ENCODE measurements around the gene GGPS1.
"Not testable (repeated sequence)": the region's sequence is repeated elsewhere in the genome, so short reads cannot be mapped to it uniquely, and the experiment has no call there.

DNA sequence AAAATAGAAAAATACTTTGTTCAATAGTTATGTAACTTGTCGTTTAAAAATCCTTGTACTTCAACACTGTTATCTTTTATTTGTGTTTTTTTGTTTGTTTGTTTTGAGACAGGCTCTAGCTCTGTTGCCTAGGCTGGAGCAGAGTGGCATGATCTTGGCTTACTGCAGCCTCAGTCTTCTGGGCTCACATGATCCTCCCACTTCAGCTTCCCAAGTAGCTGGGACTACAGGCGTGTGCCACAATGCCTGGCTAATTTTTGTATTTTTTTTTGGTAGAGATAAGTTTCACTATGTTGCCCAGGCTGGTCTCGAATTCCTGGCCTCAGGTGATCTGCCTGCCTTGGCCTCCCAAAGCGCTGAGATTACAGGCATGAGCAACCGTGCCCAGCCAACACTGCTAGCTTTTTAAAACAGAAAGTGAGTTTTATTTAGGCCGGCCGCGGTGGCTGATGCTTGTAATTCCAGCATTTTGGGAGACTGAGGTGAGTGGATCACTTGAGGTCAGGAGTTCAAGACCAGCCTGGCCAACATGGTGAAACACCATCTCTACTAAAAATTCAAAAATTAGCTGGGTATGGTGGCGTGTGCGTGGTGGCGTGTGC lies 49.9 kb downstream of the GGPS1 start:
- TF ChIP-seq POLR2A (IDR thresholded peaks at IDR 0.05; ENCODE audit: low read length); GATA1 (IDR thresholded peaks at IDR 0.05; ENCODE audit: low read depth, low read length): not testable (repeated sequence)
